Measurements from ENCODE around the gene BST1. TPM values are rescaled to one million over a fixed set of nuclear protein-coding genes. Genes with fewer than 3 reads are reported as not detected.

Gene BST1
- total RNA-seq, 1 experiment from 2014 or later = not detected

DNA sequence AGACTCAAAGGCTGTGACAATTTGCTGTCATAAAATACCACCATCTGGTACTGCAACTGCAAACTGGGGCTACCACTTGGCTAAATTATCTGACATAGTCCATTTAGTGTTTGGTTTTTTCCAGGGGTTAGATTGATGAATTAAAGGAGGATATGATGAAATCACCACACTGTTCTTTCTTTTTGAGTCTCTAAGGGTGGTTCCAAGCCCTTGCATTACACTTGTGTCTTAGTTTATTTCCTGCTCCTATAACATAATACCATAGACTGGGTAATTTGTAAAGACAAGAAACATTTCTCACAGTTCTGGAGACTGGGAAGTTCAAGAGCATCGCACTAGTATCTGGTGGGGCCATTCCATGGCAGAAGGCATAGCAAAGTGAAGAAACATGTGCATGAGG, 43.2 kb downstream of the BST1 start:
- Histone ChIP-seq H3K4me1 (ENCODE audit: insufficient read depth, low read length) (no peaks in the 10 kb centered on the region), H4K91ac (ENCODE audit: insufficient read length, low read depth, low read length) (no peak overlapping the region), H2AFZ (ENCODE audit: low read length) (no peak overlapping the region), H3K4ac (ENCODE audit: low read depth, low read length) (no peak overlapping the region), H2BK12ac (ENCODE audit: insufficient read length, low read depth, low read length) (no peak overlapping the region), H4K20me1 (ENCODE audit: control insufficient read depth, insufficient read depth, insufficient read length) (no peaks in the 10 kb centered on the region), H3K56ac (ENCODE audit: insufficient read length, low read depth, low read length) (no peak overlapping the region), H3K27me3 (ENCODE audit: insufficient read depth, low read length) (no peaks in the 10 kb centered on the region; the same call in 1 of the 2 replicates), H3K23me2 (ENCODE audit: insufficient read length, low read depth, low read length, poor library complexity, severe bottlenecking) (no peaks in the 10 kb centered on the region), H3K18ac (ENCODE audit: insufficient read length, low read depth, low read length) (no peak overlapping the region), H3K27ac (ENCODE audit: insufficient read length, low read depth, low read length) (no peak overlapping the region), H4K8ac (replicated peaks; ENCODE audit: insufficient read length, low read depth, low read length) (no peak overlapping the region), H3K79me1 (ENCODE audit: insufficient read depth, low read depth, low read length, poor library complexity, severe bottlenecking) (no peaks in the 10 kb centered on the region), H3T11ph (ENCODE audit: low read length) (no peak overlapping the region), H2BK15ac (ENCODE audit: low read depth, low read length) (no peak overlapping the region), H3K79me2 (ENCODE audit: insufficient read depth, low read length) (no peaks in the 10 kb centered on the region), H3K9ac (ENCODE audit: extremely low read depth, insufficient read length, low read length) (no peak overlapping the region), H2BK5ac (ENCODE audit: insufficient read length, low read length) (no peak overlapping the region), H2BK20ac (ENCODE audit: low read depth, low read length, poor library complexity, severe bottlenecking) (no peak overlapping the region), H3K9me3 (ENCODE audit: control insufficient read depth, low read depth, low read length) (no peaks in the 10 kb centered on the region), H3K14ac (ENCODE audit: insufficient read depth, low read length) (no peak overlapping the region), H4K5ac (ENCODE audit: insufficient read length, low read depth, low read length) (no peak overlapping the region), H3K23ac (ENCODE audit: insufficient read length, low read depth, low read length) (no peak overlapping the region), H2BK120ac (ENCODE audit: low read depth, low read length, poor library complexity, severe bottlenecking) (no peak overlapping the region), H3K4me2 (ENCODE audit: insufficient read depth, insufficient read length, low read length) (no peak overlapping the region), H2AK5ac (ENCODE audit: insufficient read length, low read length) (no peak overlapping the region)
- Mint-ChIP-seq H3K27ac (no peak overlapping the region), H3K36me3 (ENCODE audit: insufficient read depth in 1 of 3, low read depth in 3 of 3) (0 out of 7 replicates have a peak, but pooled peaks cover 0 to 6% (median 0%) of the 10 kb centered on the region in 3 experiments), H3K9me3 (peaks cover 1 to 3% of the 10 kb centered on the region in 2 experiments; a peak in 3 of 5 replicates), H3K4me3 (no peak overlapping the region), H3K27me3 (ENCODE audit: low read depth) (no peaks in the 10 kb centered on the region; the same call in 1 of the 2 replicates), H3K4me1 (peaks cover 0 to 3% of the 10 kb centered on the region in 2 experiments; a peak in 1 of 4 replicates)
- TF ChIP-seq CTCF (conservative IDR thresholded peaks at IDR 0.05) = no peak
- DNase-seq = no peak
- whole genome bisulfite sequencing (ENCODE audit: extremely low coverage, insufficient read length, low lambda C conversion rate) = no CpG with 5 or more reads among the region's 1 CpG
